ENCODE measurements around the gene SQOR. TPM values are rescaled to one million over a fixed set of nuclear protein-coding genes. Genes with fewer than 3 reads are reported as not detected.
A peak's percentile ranks its signal among the peaks of the same experiment; 100 is the strongest.

SQOR gene
- total and polyA plus RNA-seq, 2 experiments from 2014 or later = 19.7 to 21.9 TPM

DNA sequence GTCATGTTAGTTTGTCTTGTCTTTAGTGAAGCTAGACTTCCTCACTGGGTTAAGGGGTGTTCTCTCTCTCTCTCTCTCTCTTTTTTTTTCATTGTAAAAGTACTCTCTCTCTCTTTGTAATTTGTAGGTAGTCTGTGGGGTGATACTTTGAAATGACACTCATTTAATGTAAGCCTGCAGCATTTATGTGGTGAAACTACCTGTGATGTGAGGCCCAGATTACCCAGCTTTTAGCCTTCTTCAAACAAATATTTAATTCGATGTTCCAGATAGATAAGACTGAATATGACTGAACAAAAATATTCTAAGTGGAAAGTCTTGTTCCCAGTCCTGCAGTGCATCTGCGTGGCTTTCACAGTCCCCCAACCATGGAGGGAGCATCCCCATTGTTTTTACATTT lies 49.7 kb downstream of the SQOR start:
- 84 to 88% methylated on average over 2 of the region's 2 CpGs for WGBS, 2 experiments (ENCODE audit: low coverage in 1 of 2, low lambda C conversion rate in 2 of 2, missing lambda C conversion rate in 2 of 2)
- in situ Hi-C loops (cut with MboI) = no loop called here

DNA sequence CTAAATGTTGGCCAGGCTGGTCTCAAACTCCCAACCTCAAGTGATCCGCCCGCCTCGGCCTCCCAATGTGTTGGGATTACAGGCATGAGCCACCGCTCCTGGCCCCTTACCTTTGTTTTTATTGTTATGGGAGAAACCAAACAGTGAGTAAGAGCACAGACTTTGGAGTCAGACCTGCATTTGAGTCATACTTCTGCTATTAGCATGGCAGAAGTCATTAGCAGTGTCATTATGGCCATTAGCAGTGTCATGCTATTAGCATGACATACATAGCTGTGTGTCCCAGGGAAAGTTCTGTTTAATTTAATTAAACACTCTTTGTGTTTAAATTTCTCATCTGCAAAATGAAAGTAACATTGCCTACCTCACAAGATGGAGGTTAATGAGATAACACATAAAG lies 54.8 kb downstream of the SQOR start:
- Histone ChIP-seq H3K4me1 (ENCODE audit: insufficient read depth) (peaks cover 12% of the 10 kb centered on the region; the same call in 1 of the 2 replicates), H3F3A (ENCODE audit: insufficient read depth) (peaks cover 25% of the 10 kb centered on the region), H3K27me3 (replicated peaks; ENCODE audit: insufficient read depth) (no peaks in the 10 kb centered on the region), H3K79me2 (ENCODE audit: insufficient read depth) (no peaks in the 10 kb centered on the region), H3K27ac (no peak overlapping the region), H3K4me2 (ENCODE audit: unreplicated experiment) (no peak overlapping the region), H2AFZ (no peak overlapping the region), H3K9me2 (ENCODE audit: insufficient read depth) (no peaks in the 10 kb centered on the region), H4K20me1 (ENCODE audit: insufficient read depth) (no peaks in the 10 kb centered on the region), H3K9ac (no peak overlapping the region), H3K4me3 (no peak overlapping the region), H3K36me3 (ENCODE audit: low read depth) (no peaks in the 10 kb centered on the region), H3K9me3 (ENCODE audit: low read depth) (no peaks in the 10 kb centered on the region)
- in situ Hi-C loops (cut with MboI) = no loop called here
- TF ChIP-seq EZH2 (IDR thresholded peaks at IDR 0.05; ENCODE audit: insufficient read depth, poor library complexity, severe bottlenecking) (no peak), EZH2phosphoT487 (IDR thresholded peaks at IDR 0.05; ENCODE audit: insufficient read depth, low read depth) (no peak)
- 91 to 99% methylated on average over 4 of the region's 4 CpGs for WGBS, 2 experiments (ENCODE audit: low coverage in 1 of 2, low lambda C conversion rate in 2 of 2, missing lambda C conversion rate in 2 of 2)
- no peak for DNase-seq

More for the DNA sequence above, 49.7 kb downstream of the SQOR start:
- no peak overlapping the region for H3K4me2 ChIP-seq (ENCODE audit: unreplicated experiment)
- H2AFZ ChIP-seq = no peak overlapping the region
- no peak overlapping the region for H3K9ac ChIP-seq
- H3K27me3 ChIP-seq (replicated peaks; ENCODE audit: insufficient read depth) = no peaks in the 10 kb centered on the region
- TF ChIP-seq EZH2phosphoT487 (IDR thresholded peaks at IDR 0.05; ENCODE audit: insufficient read depth, low read depth) (no peak), EZH2 (IDR thresholded peaks at IDR 0.05; ENCODE audit: insufficient read depth, poor library complexity, severe bottlenecking) (no peak)
- no peaks in the 10 kb centered on the region for H3K9me3 ChIP-seq (ENCODE audit: low read depth)
- no peaks in the 10 kb centered on the region for H3K9me2 ChIP-seq (ENCODE audit: insufficient read depth)
- no peaks in the 10 kb centered on the region for H3K36me3 ChIP-seq (ENCODE audit: low read depth)
- no peak for DNase-seq
- H4K20me1 ChIP-seq (ENCODE audit: insufficient read depth) = no peaks in the 10 kb centered on the region
- H3F3A ChIP-seq (ENCODE audit: insufficient read depth) = peaks cover 4% of the 10 kb centered on the region
- H3K27ac ChIP-seq = no peak overlapping the region
- H3K4me1 ChIP-seq (ENCODE audit: insufficient read depth) = no peaks in the 10 kb centered on the region
- H3K79me2 ChIP-seq (ENCODE audit: insufficient read depth) = no peaks in the 10 kb centered on the region
- no peak overlapping the region for H3K4me3 ChIP-seq

DNA sequence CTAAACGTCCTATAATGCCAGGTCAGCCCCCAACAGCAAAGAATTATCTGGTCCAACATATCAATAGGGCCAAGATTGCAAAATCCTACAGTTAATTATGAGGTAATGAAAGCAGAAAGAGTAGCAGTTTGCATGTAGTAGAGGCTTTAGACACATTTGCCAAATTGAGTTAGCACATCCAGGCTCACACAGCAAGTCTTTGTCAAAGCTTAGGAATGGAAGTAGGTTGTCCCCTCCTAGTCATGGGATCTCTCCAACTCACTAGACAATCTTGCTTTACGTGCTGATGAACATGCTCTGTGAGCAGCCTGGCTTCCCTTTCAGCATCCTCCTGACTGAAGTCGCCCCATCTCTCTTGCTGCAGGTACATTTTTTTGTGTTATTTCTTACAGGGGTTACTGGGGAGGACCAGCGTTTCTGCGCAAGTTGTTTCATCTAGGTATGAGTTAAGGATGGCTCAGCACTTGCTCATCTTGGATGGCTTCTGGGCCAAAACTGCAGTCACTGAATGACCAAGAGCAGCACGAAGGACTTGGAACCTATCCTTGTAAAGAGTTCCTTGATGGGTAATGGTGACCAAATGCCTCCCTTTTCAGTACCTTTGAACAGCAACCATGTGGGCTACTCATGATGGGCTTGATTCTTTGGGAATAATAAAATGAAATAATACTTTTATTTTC lies 55.9 kb downstream of the SQOR start:
- Histone ChIP-seq H3K9me2 (ENCODE audit: insufficient read depth) (no peaks in the 10 kb centered on the region), H3K9ac (no peak overlapping the region), H4K20me1 (ENCODE audit: insufficient read depth) (no peaks in the 10 kb centered on the region), H3K4me3 (no peak overlapping the region), H2AFZ (0 out of 2 replicates have a peak overlapping the region, but pooled peaks have one; percentile 15), H3K36me3 (ENCODE audit: low read depth) (no peaks in the 10 kb centered on the region), H3K4me1 (ENCODE audit: insufficient read depth) (peaks cover 12% of the 10 kb centered on the region; the same call in 1 of the 2 replicates), H3K27me3 (replicated peaks; ENCODE audit: insufficient read depth) (no peaks in the 10 kb centered on the region), H3K79me2 (ENCODE audit: insufficient read depth) (no peaks in the 10 kb centered on the region), H3F3A (ENCODE audit: insufficient read depth) (peaks cover 25% of the 10 kb centered on the region), H3K27ac (peak overlapping the region; percentile 49), H3K4me2 (ENCODE audit: unreplicated experiment) (peak overlapping the region; percentile 19), H3K9me3 (ENCODE audit: low read depth) (no peaks in the 10 kb centered on the region)
- in situ Hi-C loops (cut with MboI) = no loop called here
- TF ChIP-seq EZH2phosphoT487 (IDR thresholded peaks at IDR 0.05; ENCODE audit: insufficient read depth, low read depth) = no peak
- TF ChIP-seq EZH2 (IDR thresholded peaks at IDR 0.05; ENCODE audit: insufficient read depth, poor library complexity, severe bottlenecking) = no peak
- 31 to 42% methylated on average over 6 of the region's 6 CpGs for WGBS, 2 experiments (ENCODE audit: low coverage in 1 of 2, low lambda C conversion rate in 2 of 2, missing lambda C conversion rate in 2 of 2)
- DNase-seq = peak; percentile 84

DNA sequence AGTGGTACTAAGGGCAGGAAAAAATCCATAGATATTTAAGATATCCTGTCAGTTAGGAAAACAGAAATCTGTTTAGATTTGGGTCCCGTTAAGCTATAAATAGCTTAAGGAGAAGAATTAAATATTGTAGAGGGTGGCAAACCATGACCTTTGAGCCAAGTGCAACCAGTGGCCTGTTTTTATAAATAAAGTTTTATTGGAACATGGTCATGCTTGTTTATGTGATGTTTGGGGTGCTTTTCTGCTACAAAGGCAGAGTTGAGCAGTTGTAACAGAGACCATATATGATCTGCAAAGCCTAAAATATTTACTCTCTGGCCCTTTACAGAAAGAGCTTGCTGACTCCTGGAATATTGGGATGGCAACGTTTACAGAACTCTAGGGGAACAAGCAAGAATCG lies 66.3 kb downstream of the SQOR start:
- Histone ChIP-seq H3F3A (ENCODE audit: insufficient read depth) (0 out of 2 replicates have a peak, but pooled peaks cover 8% of the 10 kb centered on the region), H2AFZ (no peak overlapping the region), H3K27ac (no peak overlapping the region), H3K4me3 (no peak overlapping the region), H3K9me3 (ENCODE audit: low read depth) (no peaks in the 10 kb centered on the region), H3K36me3 (ENCODE audit: low read depth) (no peaks in the 10 kb centered on the region), H3K27me3 (replicated peaks; ENCODE audit: insufficient read depth) (no peaks in the 10 kb centered on the region), H3K4me2 (ENCODE audit: unreplicated experiment) (no peak overlapping the region), H3K4me1 (ENCODE audit: insufficient read depth) (no peaks in the 10 kb centered on the region), H3K9me2 (ENCODE audit: insufficient read depth) (no peaks in the 10 kb centered on the region), H3K9ac (no peak overlapping the region), H4K20me1 (ENCODE audit: insufficient read depth) (no peaks in the 10 kb centered on the region), H3K79me2 (ENCODE audit: insufficient read depth) (no peaks in the 10 kb centered on the region)
- 76 to 85% methylated on average over 3 of the region's 3 CpGs for WGBS, 2 experiments (ENCODE audit: low coverage in 1 of 2, low lambda C conversion rate in 2 of 2, missing lambda C conversion rate in 2 of 2)
- in situ Hi-C loops (cut with MboI) = no loop called here
- TF ChIP-seq EZH2 (IDR thresholded peaks at IDR 0.05; ENCODE audit: insufficient read depth, poor library complexity, severe bottlenecking) (no peak), EZH2phosphoT487 (IDR thresholded peaks at IDR 0.05; ENCODE audit: insufficient read depth, low read depth) (no peak)
- DNase-seq = no peak

Measured in GM23248 (cell line).